Heart right ventricle (tissue), 16 donors: ENCODE results near the gene DCTN2. TPM values are rescaled to one million over a fixed set of nuclear protein-coding genes. Genes with fewer than 3 reads are reported as not detected.
A peak's percentile ranks its signal among the peaks of the same experiment; 100 is the strongest.

Experiments used
- ATAC-seq, 8 donors: fragments of 200-7000 bp; cut with Tn5 transposase; one replicate each; pipeline ENCODE4 v1.9.1; 2020; ENCODE audit warnings: mild to moderate bottlenecking in 8 of 8, moderate library complexity in 8 of 8, moderate number of reproducible peaks in 1 of 8
- DNase-seq, 2 donors: peaks; one replicate each; pipeline ENCODE4 v3.0.0-alpha.2; 2020
- H3K27ac ChIP-seq, 10 donors: fragments of 200-600 bp; sonication (generic) in 2 of 10; one replicate each; pipeline versions ENCODE4 v1.5.0 to v1.8.0; 2020 to 2022; ENCODE audit warnings: mild to moderate bottlenecking in 3 of 10
- H3K27me3 ChIP-seq, 7 donors: fragments of 200-600 bp; one replicate each; pipeline ENCODE4 v1.8.0; 2021 to 2022; ENCODE audit warnings: mild to moderate bottlenecking in 2 of 7
- H3K36me3 ChIP-seq, 9 donors: fragments of 200-600 bp; sonication (generic) in 1 of 9; one replicate each; pipeline versions ENCODE4 v1.5.0 to v1.8.0; 2020 to 2022; ENCODE audit warnings: mild to moderate bottlenecking in 2 of 9
- H3K4me1 ChIP-seq, 9 donors: fragments of 200-600 bp; sonication (generic) in 1 of 9; one replicate each; pipeline versions ENCODE4 v1.5.0 to v1.8.0; 2020 to 2022; ENCODE audit warnings: mild to moderate bottlenecking in 4 of 9
- H3K4me3 ChIP-seq, 10 donors: fragments of 200-600 bp; sonication (generic) in 2 of 10; one replicate each; pipeline versions ENCODE4 v1.5.0 to v1.8.0; 2020 to 2022; ENCODE audit warnings: mild to moderate bottlenecking in 7 of 10, moderate library complexity in 2 of 10
- H3K9me3 ChIP-seq, 11 donors: fragments of 200-600 bp in 10 of 11; sonication (generic) in 2 of 11; one replicate each; pipeline versions ENCODE4 v1.5.0 to v1.8.0; 2013 to 2022; ENCODE audit warnings: mild to moderate bottlenecking in 2 of 11, control low read depth in 1 of 11, moderate library complexity in 1 of 11
- WGBS, 2 donors: extraction: QIAGEN DNeasy Blood & Tissue Kit; methylation state at CpG; one replicate each; pipeline ENCODE4 v1.1.7; 2013; ENCODE audit warnings: inconsistent platforms in 1 of 2; 5-methylcytosine and 5-hydroxymethylcytosine counted together
- intact Hi-C, 10 donors: fragments of 100-400 bp; cut with DNase I; formaldehyde crosslinking; loops; one replicate each; pipeline versions ENCODE4 v1.11.1 to v1.14.2; 2022
- polyA plus RNA-seq, 2 donors: library from polyadenylated mRNA; stranded (reverse); fragments of 200-250 nt; gene quantifications; one replicate each; pipeline ENCODE4 v1.2.3, GENCODE V29; 2013
- total RNA-seq, 10 donors: library from RNA; stranded (reverse); fragmentation: NEBNext Ultra II Directional in 3 of 10; extraction: Animal tissue kit (Norgen Biotek cat#: 25700) in 3 of 10; gene quantifications; one replicate each; pipeline versions ENCODE4 v1.2.1 to v1.2.4, GENCODE V29; 2021 to 2023
- TF ChIP-seq, protein P1 (sequence below), 9 donors: fragments of 200-600 bp; sonication (generic) in 2 of 9; IDR thresholded peaks; one replicate each; pipeline versions ENCODE4 v1.5.0 to v1.8.0; 2021 to 2022; ENCODE audit warnings: antibody characterized with exemption in 9 of 9, mild to moderate bottlenecking in 5 of 9, moderate library complexity in 1 of 9
- donor health status: Arrhythmogenic right ventricular cardiomyopathy.
- donor health status: ischemic (EF 13 %, LVEDD 7.1; RV severe dilation, severe dysfunction).
- donor health status: healthy with polysubstance abuse.
- donor health status: DM: no; HTN: yes; CAD: no.
- donor health status: DM: no; HTN: no; CAD: no.
- donor health status: ischemic (EF 25% LVEDD 6.9; RV normal size, moderate dysfunction).
- donor health status: ischemic (EF 25% LVEDD 5.7; RV mildly dilated, moderate dysfunction).
- donor health status: healthy.
- donor health status: DM: yes; HTN: yes; CAD: no.
- donor health status: Ischemic cardiomyopathy.
- donor health status: ischemic (EF 35%, LVEDD 5.7; RV mildly dilated, moderate dysfunction).
- donor health status: nonischemic (EF 11% LVEDD 7.7; RV severe dilation, severe dysfunction).
- donor health status: DM: yes; HTN: yes; CAD: no.
- donor health status: PGD.
- donor health status: ischemic (EF 29% LVEDD 5.4; RV normal size, mild dysfunction).
- donor health status: nonischemic (EF 23%, LVEDD 6.1; RV moderate dilation, normal function).

DCTN2 gene
- total and polyA plus RNA-seq, 12 donors, result 45.9 to 174 (median 101) TPM

GRCh38 chr12:57528831-57529555 lies 18.0 kb downstream of the DCTN2 start:
- WGBS, 2 donors, result 75 to 79% methylated on average over 10 of the region's 10 CpGs
- intact Hi-C loops, result no loop called here
- TF ChIP-seq, protein P1, sequence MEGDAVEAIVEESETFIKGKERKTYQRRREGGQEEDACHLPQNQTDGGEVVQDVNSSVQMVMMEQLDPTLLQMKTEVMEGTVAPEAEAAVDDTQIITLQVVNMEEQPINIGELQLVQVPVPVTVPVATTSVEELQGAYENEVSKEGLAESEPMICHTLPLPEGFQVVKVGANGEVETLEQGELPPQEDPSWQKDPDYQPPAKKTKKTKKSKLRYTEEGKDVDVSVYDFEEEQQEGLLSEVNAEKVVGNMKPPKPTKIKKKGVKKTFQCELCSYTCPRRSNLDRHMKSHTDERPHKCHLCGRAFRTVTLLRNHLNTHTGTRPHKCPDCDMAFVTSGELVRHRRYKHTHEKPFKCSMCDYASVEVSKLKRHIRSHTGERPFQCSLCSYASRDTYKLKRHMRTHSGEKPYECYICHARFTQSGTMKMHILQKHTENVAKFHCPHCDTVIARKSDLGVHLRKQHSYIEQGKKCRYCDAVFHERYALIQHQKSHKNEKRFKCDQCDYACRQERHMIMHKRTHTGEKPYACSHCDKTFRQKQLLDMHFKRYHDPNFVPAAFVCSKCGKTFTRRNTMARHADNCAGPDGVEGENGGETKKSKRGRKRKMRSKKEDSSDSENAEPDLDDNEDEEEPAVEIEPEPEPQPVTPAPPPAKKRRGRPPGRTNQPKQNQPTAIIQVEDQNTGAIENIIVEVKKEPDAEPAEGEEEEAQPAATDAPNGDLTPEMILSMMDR (IDR thresholded peaks at IDR 0.05), result no peak
- DNase-seq (no peak), ATAC-seq (no peak)
- Histone ChIP-seq H3K4me3 (no peak overlapping the region), H3K36me3 (peaks cover 0 to 100% (median 74%) of the 10 kb centered on the region in 9 donors), H3K9me3 (no peaks in the 10 kb centered on the region), H3K27ac (no peak overlapping the region), H3K27me3 (no peaks in the 10 kb centered on the region), H3K4me1 (peaks cover 7 to 23% (median 13%) of the 10 kb centered on the region in 9 donors)

- 85 to 86% methylated on average over 12 of the region's 12 CpGs for WGBS, 2 donors
- Histone ChIP-seq H3K4me3 (no peak overlapping the region), H3K27me3 (no peaks in the 10 kb centered on the region), H3K36me3 (peaks cover 0 to 95% (median 68%) of the 10 kb centered on the region in 9 donors), H3K9me3 (no peaks in the 10 kb centered on the region), H3K27ac (no peak overlapping the region), H3K4me1 (peaks cover 10 to 31% (median 21%) of the 10 kb centered on the region in 9 donors)
- intact Hi-C loops, result no loop called here
- TF ChIP-seq, protein P1 (IDR thresholded peaks at IDR 0.05), result no peak
- DNase-seq, result no peak
- no peak for ATAC-seq
Observed at GRCh38 chr12:57528176-57528575, 18.8 kb downstream of the DCTN2 start.

DNA sequence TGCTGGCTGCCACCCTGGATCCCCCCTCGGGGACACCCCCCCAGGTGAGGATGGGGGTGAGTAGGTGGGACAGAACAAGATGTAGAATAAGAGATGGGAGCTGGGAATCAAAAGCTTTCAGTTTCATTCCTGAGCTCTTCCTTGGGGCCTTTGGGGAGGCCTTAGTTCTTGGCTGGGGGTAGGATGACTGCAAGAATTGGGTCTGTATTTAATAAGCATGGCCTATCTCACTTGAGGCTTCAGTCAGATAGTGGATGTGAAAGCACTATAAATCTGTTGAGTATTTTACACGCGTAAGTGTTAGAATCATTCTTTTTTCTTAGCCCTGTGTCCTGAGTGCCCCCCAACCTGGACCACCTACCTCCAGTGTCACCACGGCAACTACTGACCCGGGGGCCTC lies 19.8 kb downstream of the DCTN2 start:
- TF ChIP-seq, protein P1 (IDR thresholded peaks at IDR 0.05), result no peak
- H3K27me3 ChIP-seq, result no peaks in the 10 kb centered on the region
- H3K9me3 ChIP-seq, result no peaks in the 10 kb centered on the region
- intact Hi-C loops, result no loop called here
- H3K4me1 ChIP-seq, result peaks cover 10 to 31% (median 22%) of the 10 kb centered on the region in 9 donors
- H3K4me3 ChIP-seq, result no peak overlapping the region
- WGBS, 2 donors, result 76 to 81% methylated on average over 5 of the region's 5 CpGs
- no peak overlapping the region for H3K27ac ChIP-seq
- peaks cover 0 to 85% (median 58%) of the 10 kb centered on the region in 9 donors for H3K36me3 ChIP-seq
- DNase-seq (no peak), ATAC-seq (no peak)

GRCh38 chr12:57526477-57527126 lies 20.4 kb downstream of the DCTN2 start:
- H3K27ac ChIP-seq, result peak overlapping the region in 1 of 10 donors; percentile 20
- intact Hi-C loops, result no loop called here
- H3K4me3 ChIP-seq, result no peak overlapping the region
- no peak for ATAC-seq
- no peaks in the 10 kb centered on the region for H3K27me3 ChIP-seq
- peaks cover 0 to 79% (median 53%) of the 10 kb centered on the region in 9 donors for H3K36me3 ChIP-seq
- H3K9me3 ChIP-seq, result no peaks in the 10 kb centered on the region
- TF ChIP-seq, protein P1 (IDR thresholded peaks at IDR 0.05), result no peak
- 66 to 74% methylated on average over 4 of the region's 4 CpGs for WGBS, 2 donors
- peaks cover 11 to 36% (median 28%) of the 10 kb centered on the region in 9 donors for H3K4me1 ChIP-seq
- no peak for DNase-seq
